ENCODE data around the gene DLK1.

DLK1 gene

DNA sequence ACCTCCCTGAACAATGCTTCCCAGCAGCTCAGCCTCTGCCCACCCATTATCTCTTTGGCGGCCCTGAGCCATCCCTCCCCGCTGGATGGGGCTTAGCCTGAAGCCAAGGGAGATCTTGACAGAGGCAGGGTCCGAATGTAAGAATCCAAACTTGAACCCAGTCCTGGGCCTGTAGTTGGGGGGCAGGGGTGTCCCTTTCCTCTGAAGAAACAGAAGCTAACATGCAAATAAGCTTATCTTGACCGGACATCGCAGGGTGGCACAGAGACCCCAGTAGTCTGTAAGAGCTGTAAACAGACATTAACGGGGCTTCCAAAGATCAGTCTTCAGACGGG, 6.0 kb downstream of the DLK1 start:
- no peak overlapping the region for H3K27ac ChIP-seq (ENCODE audit: insufficient read depth, low read depth, low read length, poor library complexity, severe bottlenecking)
- WGBS, 2 experiments = 85 to 87% methylated on average over 7 of the region's 7 CpGs

DNA sequence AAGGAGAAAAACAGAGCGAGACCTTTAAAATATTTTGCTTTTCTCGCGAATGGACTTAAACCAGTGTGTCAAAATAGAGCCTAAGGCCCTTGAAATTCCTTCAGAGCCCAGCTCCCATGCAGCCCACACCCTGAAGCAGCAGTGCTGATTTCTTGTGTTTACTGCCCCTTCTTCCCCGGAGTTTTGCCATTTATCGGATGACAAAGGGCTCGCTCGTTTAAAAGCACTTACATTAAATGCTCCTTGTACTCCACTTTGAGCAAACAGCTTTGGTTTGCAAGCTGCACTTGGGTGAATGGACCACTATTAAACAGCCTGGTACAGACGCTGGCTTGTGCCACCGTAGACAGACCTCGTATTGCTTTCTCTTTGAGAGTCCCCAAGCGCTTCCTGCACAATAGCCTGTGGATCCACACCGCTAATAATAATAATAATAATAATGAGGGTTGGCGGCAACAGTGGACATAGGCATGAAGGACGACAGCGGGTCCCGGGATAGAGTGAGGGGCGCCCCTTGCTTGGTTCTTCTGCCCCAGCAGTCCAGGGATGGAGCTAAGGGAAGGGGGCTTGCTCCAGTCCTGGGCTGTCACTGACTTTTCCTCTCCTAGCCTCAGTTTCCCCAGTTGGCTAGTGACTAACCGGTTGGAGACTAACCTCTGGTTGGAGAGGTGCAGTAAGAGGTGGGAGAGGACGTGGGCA, 6.6 kb downstream of the DLK1 start:
- Histone ChIP-seq H3K4me1 (ENCODE audit: control insufficient read depth, insufficient read depth, low read length) (peaks cover 41% of the 10 kb centered on the region), H3K36me3 (ENCODE audit: control insufficient read depth, insufficient read depth, low read length) (peaks cover 9% of the 10 kb centered on the region), H3K9me3 (ENCODE audit: control insufficient read depth, low read length) (no peaks in the 10 kb centered on the region), H3K4me3 (ENCODE audit: insufficient read depth, low read depth, low read length) (no peak overlapping the region), H3K27ac (ENCODE audit: insufficient read depth, low read depth, low read length, poor library complexity, severe bottlenecking) (no peak overlapping the region), H3K27me3 (ENCODE audit: control insufficient read depth, insufficient read depth, low read length, poor library complexity, severe bottlenecking) (no peaks in the 10 kb centered on the region)
- WGBS, 2 experiments = 88 to 90% methylated on average over 17 to 19 of the region's 19 CpGs

More for the DNA sequence above, 6.0 kb downstream of the DLK1 start:
- Histone ChIP-seq H3K4me1 (ENCODE audit: control insufficient read depth, insufficient read depth, low read length) (peaks cover 46% of the 10 kb centered on the region), H3K27me3 (ENCODE audit: control insufficient read depth, insufficient read depth, low read length, poor library complexity, severe bottlenecking) (peaks cover 5% of the 10 kb centered on the region), H3K9me3 (ENCODE audit: control insufficient read depth, low read length) (no peaks in the 10 kb centered on the region), H3K36me3 (ENCODE audit: control insufficient read depth, insufficient read depth, low read length) (peaks cover 9% of the 10 kb centered on the region), H3K4me3 (ENCODE audit: insufficient read depth, low read depth, low read length) (no peak overlapping the region)

GRCh38 chr14:100734031-100734990, 7.6 kb downstream of the DLK1 start:
- WGBS, 2 experiments = 93 to 94% methylated on average over 52 of the region's 52 CpGs
- Histone ChIP-seq H3K36me3 (ENCODE audit: control insufficient read depth, insufficient read depth, low read length) (peaks cover 9% of the 10 kb centered on the region), H3K27ac (ENCODE audit: insufficient read depth, low read depth, low read length, poor library complexity, severe bottlenecking) (no peak overlapping the region)

GRCh38 chr14:100735271-100735670, 8.6 kb downstream of the DLK1 start:
- Histone ChIP-seq H3K36me3 (ENCODE audit: control insufficient read depth, insufficient read depth, low read length) (peaks cover 9% of the 10 kb centered on the region), H3K27me3 (ENCODE audit: control insufficient read depth, insufficient read depth, low read length, poor library complexity, severe bottlenecking) (no peaks in the 10 kb centered on the region), H3K4me3 (ENCODE audit: insufficient read depth, low read depth, low read length) (no peak overlapping the region), H3K27ac (ENCODE audit: insufficient read depth, low read depth, low read length, poor library complexity, severe bottlenecking) (no peak overlapping the region), H3K9me3 (ENCODE audit: control insufficient read depth, low read length) (no peaks in the 10 kb centered on the region), H3K4me1 (ENCODE audit: control insufficient read depth, insufficient read depth, low read length) (peaks cover 28% of the 10 kb centered on the region)
- 95 to 96% methylated on average over 17 of the region's 17 CpGs for WGBS, 2 experiments

More at GRCh38 chr14:100734031-100734990, 7.6 kb downstream of the DLK1 start:
- peaks cover 36% of the 10 kb centered on the region for H3K4me1 ChIP-seq (ENCODE audit: control insufficient read depth, insufficient read depth, low read length)
- H3K9me3 ChIP-seq (ENCODE audit: control insufficient read depth, low read length) = no peaks in the 10 kb centered on the region
- no peak overlapping the region for H3K4me3 ChIP-seq (ENCODE audit: insufficient read depth, low read depth, low read length)
- no peaks in the 10 kb centered on the region for H3K27me3 ChIP-seq (ENCODE audit: control insufficient read depth, insufficient read depth, low read length, poor library complexity, severe bottlenecking)

GRCh38 chr14:100736269-100737180, 9.8 kb downstream of the DLK1 start:
- H3K27me3 ChIP-seq (ENCODE audit: control insufficient read depth, insufficient read depth, low read length, poor library complexity, severe bottlenecking) = no peaks in the 10 kb centered on the region
- peaks cover 9% of the 10 kb centered on the region for H3K36me3 ChIP-seq (ENCODE audit: control insufficient read depth, insufficient read depth, low read length)
- H3K27ac ChIP-seq (ENCODE audit: insufficient read depth, low read depth, low read length, poor library complexity, severe bottlenecking) = no peak overlapping the region
- no peaks in the 10 kb centered on the region for H3K9me3 ChIP-seq (ENCODE audit: control insufficient read depth, low read length)
- no peak overlapping the region for H3K4me3 ChIP-seq (ENCODE audit: insufficient read depth, low read depth, low read length)
- 79 to 80% methylated on average over 22 of the region's 22 CpGs for WGBS, 2 experiments
- H3K4me1 ChIP-seq (ENCODE audit: control insufficient read depth, insufficient read depth, low read length) = peaks cover 16% of the 10 kb centered on the region

- Histone ChIP-seq H3K9me3 (ENCODE audit: control insufficient read depth, low read length) (no peaks in the 10 kb centered on the region), H3K4me3 (ENCODE audit: insufficient read depth, low read depth, low read length) (no peak overlapping the region), H3K27ac (ENCODE audit: insufficient read depth, low read depth, low read length, poor library complexity, severe bottlenecking) (no peak overlapping the region), H3K36me3 (ENCODE audit: control insufficient read depth, insufficient read depth, low read length) (peaks cover 9% of the 10 kb centered on the region), H3K27me3 (ENCODE audit: control insufficient read depth, insufficient read depth, low read length, poor library complexity, severe bottlenecking) (no peaks in the 10 kb centered on the region), H3K4me1 (ENCODE audit: control insufficient read depth, insufficient read depth, low read length) (peaks cover 7% of the 10 kb centered on the region)
- WGBS, 2 experiments = 94 to 95% methylated on average over 17 of the region's 17 CpGs
Observed at GRCh38 chr14:100737526-100737925, 10.8 kb downstream of the DLK1 start.

GRCh38 chr14:100738269-100738691, 11.6 kb downstream of the DLK1 start:
- Histone ChIP-seq H3K36me3 (ENCODE audit: control insufficient read depth, insufficient read depth, low read length) (peaks cover 9% of the 10 kb centered on the region), H3K27ac (ENCODE audit: insufficient read depth, low read depth, low read length, poor library complexity, severe bottlenecking) (no peak overlapping the region), H3K4me1 (ENCODE audit: control insufficient read depth, insufficient read depth, low read length) (no peaks in the 10 kb centered on the region), H3K9me3 (ENCODE audit: control insufficient read depth, low read length) (no peaks in the 10 kb centered on the region), H3K4me3 (ENCODE audit: insufficient read depth, low read depth, low read length) (no peak overlapping the region), H3K27me3 (ENCODE audit: control insufficient read depth, insufficient read depth, low read length, poor library complexity, severe bottlenecking) (no peaks in the 10 kb centered on the region)
- WGBS, 2 experiments = 94 to 97% methylated on average over 6 of the region's 6 CpGs

DNA sequence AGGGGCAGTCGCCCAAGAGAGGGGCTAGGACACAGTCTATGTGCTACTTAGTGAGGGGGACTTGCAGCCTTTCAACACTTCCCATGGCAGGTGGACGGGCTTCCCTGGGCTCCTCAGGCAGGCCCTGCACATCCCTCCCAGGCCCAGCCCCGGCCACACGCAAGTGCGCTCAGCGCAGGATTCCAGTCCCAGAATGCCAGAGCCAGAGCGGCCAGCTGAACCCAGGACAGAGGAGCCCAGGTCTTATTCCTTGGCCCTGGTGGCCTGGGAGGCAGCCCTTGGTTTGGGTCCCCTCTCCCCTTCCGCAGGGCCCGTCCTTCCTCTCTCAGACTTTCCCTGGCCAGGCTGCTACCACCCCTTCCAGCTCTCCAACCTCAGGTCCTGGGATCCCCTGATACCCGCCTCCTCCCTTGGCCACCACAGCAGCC, 12.0 kb downstream of the DLK1 start:
- Histone ChIP-seq H3K4me3 (ENCODE audit: insufficient read depth, low read depth, low read length) (no peak overlapping the region), H3K4me1 (ENCODE audit: control insufficient read depth, insufficient read depth, low read length) (no peaks in the 10 kb centered on the region), H3K9me3 (ENCODE audit: control insufficient read depth, low read length) (no peaks in the 10 kb centered on the region), H3K27ac (ENCODE audit: insufficient read depth, low read depth, low read length, poor library complexity, severe bottlenecking) (no peak overlapping the region), H3K27me3 (ENCODE audit: control insufficient read depth, insufficient read depth, low read length, poor library complexity, severe bottlenecking) (no peaks in the 10 kb centered on the region), H3K36me3 (ENCODE audit: control insufficient read depth, insufficient read depth, low read length) (peaks cover 9% of the 10 kb centered on the region)
- 93 to 98% methylated on average over 10 of the region's 10 CpGs for WGBS, 2 experiments

DNA sequence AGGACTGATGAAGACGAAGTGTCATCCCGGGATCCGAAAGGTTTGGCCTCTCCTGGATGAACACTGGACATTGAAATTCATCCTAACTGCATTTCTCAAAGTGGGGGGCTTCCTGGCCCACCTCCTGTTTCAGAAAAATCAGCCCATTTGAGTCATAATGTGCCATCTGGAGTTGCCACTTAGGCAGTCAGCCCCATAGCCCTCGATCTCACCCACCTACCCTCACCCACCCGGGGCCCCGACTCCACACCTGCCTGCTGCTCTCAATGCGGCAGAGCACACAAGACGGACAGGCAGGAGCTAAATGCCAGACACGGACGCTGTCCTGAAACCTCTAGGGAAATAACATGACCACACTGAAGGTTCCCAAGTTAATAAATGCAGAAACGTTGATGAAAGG, 12.6 kb downstream of the DLK1 start:
- Histone ChIP-seq H3K4me3 (ENCODE audit: insufficient read depth, low read depth, low read length) (no peak overlapping the region), H3K4me1 (ENCODE audit: control insufficient read depth, insufficient read depth, low read length) (no peaks in the 10 kb centered on the region), H3K27me3 (ENCODE audit: control insufficient read depth, insufficient read depth, low read length, poor library complexity, severe bottlenecking) (no peaks in the 10 kb centered on the region), H3K36me3 (ENCODE audit: control insufficient read depth, insufficient read depth, low read length) (peaks cover 6% of the 10 kb centered on the region), H3K9me3 (ENCODE audit: control insufficient read depth, low read length) (no peaks in the 10 kb centered on the region), H3K27ac (ENCODE audit: insufficient read depth, low read depth, low read length, poor library complexity, severe bottlenecking) (no peak overlapping the region)
- WGBS, 2 experiments = 93 to 96% methylated on average over 11 of the region's 11 CpGs
